ENCODE results near the gene MRPL52.
"Not testable (repeated sequence)": the region's sequence is repeated elsewhere in the genome, so short reads cannot be mapped to it uniquely, and the experiment has no call there.

DNA sequence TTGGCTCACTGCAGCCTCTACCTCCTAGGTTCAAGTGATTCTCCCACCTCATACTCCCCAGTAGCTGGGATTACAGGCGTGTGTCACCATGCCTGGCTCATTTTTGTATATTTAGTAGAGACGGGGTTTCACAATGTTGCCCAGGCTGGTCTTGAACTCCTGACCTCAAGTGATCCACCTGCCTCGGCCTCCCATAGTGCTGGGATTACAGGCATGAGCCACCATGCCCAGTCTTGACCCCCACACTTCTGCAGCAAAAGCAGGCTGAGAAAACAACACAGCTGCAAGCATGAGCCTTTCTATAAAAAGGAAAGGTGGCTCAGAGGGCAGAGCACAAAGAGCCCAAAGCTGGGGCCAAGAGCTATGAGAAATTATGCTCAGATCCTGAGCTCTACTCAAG lies 30.7 kb downstream of the MRPL52 start:
- TF ChIP-seq ZBTB20 (tag by site-specific recombination; IDR thresholded peaks at IDR 0.05); CTCF (tag by site-specific recombination; IDR thresholded peaks at IDR 0.05); GLI4 (tag by site-specific recombination; IDR thresholded peaks at IDR 0.05); ZNF324 (tag by site-specific recombination; IDR thresholded peaks at IDR 0.05); MYNN (tag by site-specific recombination; IDR thresholded peaks at IDR 0.05; ENCODE audit: borderline replicate concordance); YY1 (tag by site-specific recombination; IDR thresholded peaks at IDR 0.05); HOXC10 (CRISPR knock-in tag; IDR thresholded peaks at IDR 0.05); ZNF513 (tag by site-specific recombination; IDR thresholded peaks at IDR 0.05); ZNF121 (tag by site-specific recombination; IDR thresholded peaks at IDR 0.05); ZNF2 (tag by site-specific recombination; IDR thresholded peaks at IDR 0.05); MZF1 (tag by site-specific recombination; IDR thresholded peaks at IDR 0.05; ENCODE audit: borderline replicate concordance); SETDB1 (IDR thresholded peaks at IDR 0.05; ENCODE audit: insufficient read length, low read length): not testable (repeated sequence)
- TF ChIP-seq, protein P1, sequence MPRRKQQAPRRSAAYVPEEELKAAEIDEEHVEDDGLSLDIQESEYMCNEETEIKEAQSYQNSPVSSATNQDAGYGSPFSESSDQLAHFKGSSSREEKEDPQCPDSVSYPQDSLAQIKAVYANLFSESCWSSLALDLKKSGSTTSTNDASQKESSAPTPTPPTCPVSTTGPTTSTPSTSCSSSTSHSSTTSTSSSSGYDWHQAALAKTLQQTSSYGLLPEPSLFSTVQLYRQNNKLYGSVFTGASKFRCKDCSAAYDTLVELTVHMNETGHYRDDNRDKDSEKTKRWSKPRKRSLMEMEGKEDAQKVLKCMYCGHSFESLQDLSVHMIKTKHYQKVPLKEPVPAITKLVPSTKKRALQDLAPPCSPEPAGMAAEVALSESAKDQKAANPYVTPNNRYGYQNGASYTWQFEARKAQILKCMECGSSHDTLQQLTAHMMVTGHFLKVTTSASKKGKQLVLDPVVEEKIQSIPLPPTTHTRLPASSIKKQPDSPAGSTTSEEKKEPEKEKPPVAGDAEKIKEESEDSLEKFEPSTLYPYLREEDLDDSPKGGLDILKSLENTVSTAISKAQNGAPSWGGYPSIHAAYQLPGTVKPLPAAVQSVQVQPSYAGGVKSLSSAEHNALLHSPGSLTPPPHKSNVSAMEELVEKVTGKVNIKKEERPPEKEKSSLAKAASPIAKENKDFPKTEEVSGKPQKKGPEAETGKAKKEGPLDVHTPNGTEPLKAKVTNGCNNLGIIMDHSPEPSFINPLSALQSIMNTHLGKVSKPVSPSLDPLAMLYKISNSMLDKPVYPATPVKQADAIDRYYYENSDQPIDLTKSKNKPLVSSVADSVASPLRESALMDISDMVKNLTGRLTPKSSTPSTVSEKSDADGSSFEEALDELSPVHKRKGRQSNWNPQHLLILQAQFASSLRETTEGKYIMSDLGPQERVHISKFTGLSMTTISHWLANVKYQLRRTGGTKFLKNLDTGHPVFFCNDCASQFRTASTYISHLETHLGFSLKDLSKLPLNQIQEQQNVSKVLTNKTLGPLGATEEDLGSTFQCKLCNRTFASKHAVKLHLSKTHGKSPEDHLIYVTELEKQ (tag by site-specific recombination; IDR thresholded peaks at IDR 0.05; ENCODE audit: borderline replicate concordance), result not testable (repeated sequence)
- TF ChIP-seq, protein P2, sequence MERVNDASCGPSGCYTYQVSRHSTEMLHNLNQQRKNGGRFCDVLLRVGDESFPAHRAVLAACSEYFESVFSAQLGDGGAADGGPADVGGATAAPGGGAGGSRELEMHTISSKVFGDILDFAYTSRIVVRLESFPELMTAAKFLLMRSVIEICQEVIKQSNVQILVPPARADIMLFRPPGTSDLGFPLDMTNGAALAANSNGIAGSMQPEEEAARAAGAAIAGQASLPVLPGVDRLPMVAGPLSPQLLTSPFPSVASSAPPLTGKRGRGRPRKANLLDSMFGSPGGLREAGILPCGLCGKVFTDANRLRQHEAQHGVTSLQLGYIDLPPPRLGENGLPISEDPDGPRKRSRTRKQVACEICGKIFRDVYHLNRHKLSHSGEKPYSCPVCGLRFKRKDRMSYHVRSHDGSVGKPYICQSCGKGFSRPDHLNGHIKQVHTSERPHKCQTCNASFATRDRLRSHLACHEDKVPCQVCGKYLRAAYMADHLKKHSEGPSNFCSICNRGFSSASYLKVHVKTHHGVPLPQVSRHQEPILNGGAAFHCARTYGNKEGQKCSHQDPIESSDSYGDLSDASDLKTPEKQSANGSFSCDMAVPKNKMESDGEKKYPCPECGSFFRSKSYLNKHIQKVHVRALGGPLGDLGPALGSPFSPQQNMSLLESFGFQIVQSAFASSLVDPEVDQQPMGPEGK (tag by site-specific recombination; IDR thresholded peaks at IDR 0.05), result not testable (repeated sequence)
